ENCODE results near the gene CDH22.

CDH22 gene

GRCh38 chr20:46230801-46231282 lies 77.5 kb downstream of the CDH22 start:
- Histone ChIP-seq H3K27me3 (ENCODE audit: control insufficient read depth in 1 of 2, insufficient read depth in 2 of 2, low read length in 2 of 2) (peaks cover 0 to 2% of the 10 kb centered on the region in 2 donors), H3K4me1 (ENCODE audit: control insufficient read depth in 1 of 2, insufficient read depth in 2 of 2, low read length in 2 of 2) (no peaks in the 10 kb centered on the region), H3K9me3 (ENCODE audit: control insufficient read depth in 1 of 2, low read length in 2 of 2) (no peaks in the 10 kb centered on the region), H3K9ac (ENCODE audit: low read depth in 1 of 2, low read length in 2 of 2) (no peak overlapping the region), H3K27ac (ENCODE audit: low read depth, low read length) (no peak overlapping the region), H3K4me3 (ENCODE audit: low read depth in 1 of 2, low read length in 2 of 2) (no peak overlapping the region), H3K36me3 (ENCODE audit: control insufficient read depth in 1 of 2, insufficient read depth in 2 of 2, low read length in 2 of 2) (no peaks in the 10 kb centered on the region)

GRCh38 chr20:46230106-46230491 lies 78.2 kb downstream of the CDH22 start:
- no peaks in the 10 kb centered on the region for H3K36me3 ChIP-seq (ENCODE audit: control insufficient read depth in 1 of 2, insufficient read depth in 2 of 2, low read length in 2 of 2)
- H3K4me3 ChIP-seq (ENCODE audit: low read depth in 1 of 2, low read length in 2 of 2) = no peak overlapping the region
- H3K27ac ChIP-seq (ENCODE audit: low read depth, low read length) = no peak overlapping the region
- peaks cover 0 to 3% of the 10 kb centered on the region in 2 donors for H3K27me3 ChIP-seq (ENCODE audit: control insufficient read depth in 1 of 2, insufficient read depth in 2 of 2, low read length in 2 of 2)
- H3K4me1 ChIP-seq (ENCODE audit: control insufficient read depth in 1 of 2, insufficient read depth in 2 of 2, low read length in 2 of 2) = no peaks in the 10 kb centered on the region
- H3K9me3 ChIP-seq (ENCODE audit: control insufficient read depth in 1 of 2, low read length in 2 of 2) = no peaks in the 10 kb centered on the region
- no peak overlapping the region for H3K9ac ChIP-seq (ENCODE audit: low read depth in 1 of 2, low read length in 2 of 2)

GRCh38 chr20:46229478-46230105 lies 78.7 kb downstream of the CDH22 start:
- Histone ChIP-seq H3K4me3 (ENCODE audit: low read depth in 1 of 2, low read length in 2 of 2) (no peak overlapping the region), H3K4me1 (ENCODE audit: control insufficient read depth in 1 of 2, insufficient read depth in 2 of 2, low read length in 2 of 2) (no peaks in the 10 kb centered on the region), H3K27ac (ENCODE audit: low read depth, low read length) (no peak overlapping the region), H3K27me3 (ENCODE audit: control insufficient read depth in 1 of 2, insufficient read depth in 2 of 2, low read length in 2 of 2) (peaks cover 3% of the 10 kb centered on the region in 2 donors), H3K9ac (ENCODE audit: low read depth in 1 of 2, low read length in 2 of 2) (no peak overlapping the region), H3K36me3 (ENCODE audit: control insufficient read depth in 1 of 2, insufficient read depth in 2 of 2, low read length in 2 of 2) (no peaks in the 10 kb centered on the region), H3K9me3 (ENCODE audit: control insufficient read depth in 1 of 2, low read length in 2 of 2) (no peaks in the 10 kb centered on the region)

GRCh38 chr20:46228670-46229069 lies 79.6 kb downstream of the CDH22 start:
- H3K9me3 ChIP-seq (ENCODE audit: control insufficient read depth in 1 of 2, low read length in 2 of 2) = no peaks in the 10 kb centered on the region
- H3K27me3 ChIP-seq (ENCODE audit: control insufficient read depth in 1 of 2, insufficient read depth in 2 of 2, low read length in 2 of 2) = peaks cover 3 to 7% of the 10 kb centered on the region in 2 donors
- no peak overlapping the region for H3K4me3 ChIP-seq (ENCODE audit: low read depth in 1 of 2, low read length in 2 of 2)

GRCh38 chr20:46227272-46227767 lies 81.0 kb downstream of the CDH22 start:
- no peaks in the 10 kb centered on the region for H3K4me1 ChIP-seq (ENCODE audit: control insufficient read depth in 1 of 2, insufficient read depth in 2 of 2, low read length in 2 of 2)
- H3K4me3 ChIP-seq (ENCODE audit: low read depth in 1 of 2, low read length in 2 of 2) = no peak overlapping the region
- H3K9ac ChIP-seq (ENCODE audit: low read depth in 1 of 2, low read length in 2 of 2) = no peak overlapping the region
- H3K27me3 ChIP-seq (ENCODE audit: control insufficient read depth in 1 of 2, insufficient read depth in 2 of 2, low read length in 2 of 2) = peaks cover 3 to 7% of the 10 kb centered on the region in 2 donors
- H3K9me3 ChIP-seq (ENCODE audit: control insufficient read depth in 1 of 2, low read length in 2 of 2) = no peaks in the 10 kb centered on the region
- no peaks in the 10 kb centered on the region for H3K36me3 ChIP-seq (ENCODE audit: control insufficient read depth in 1 of 2, insufficient read depth in 2 of 2, low read length in 2 of 2)
- H3K27ac ChIP-seq (ENCODE audit: low read depth, low read length) = no peak overlapping the region

More at GRCh38 chr20:46228670-46229069, 79.6 kb downstream of the CDH22 start:
- Histone ChIP-seq H3K4me1 (ENCODE audit: control insufficient read depth in 1 of 2, insufficient read depth in 2 of 2, low read length in 2 of 2) (no peaks in the 10 kb centered on the region), H3K36me3 (ENCODE audit: control insufficient read depth in 1 of 2, insufficient read depth in 2 of 2, low read length in 2 of 2) (no peaks in the 10 kb centered on the region), H3K27ac (ENCODE audit: low read depth, low read length) (no peak overlapping the region), H3K9ac (ENCODE audit: low read depth in 1 of 2, low read length in 2 of 2) (no peak overlapping the region)

- H3K36me3 ChIP-seq (ENCODE audit: control insufficient read depth in 1 of 2, insufficient read depth in 2 of 2, low read length in 2 of 2) = no peaks in the 10 kb centered on the region
- no peaks in the 10 kb centered on the region for H3K4me1 ChIP-seq (ENCODE audit: control insufficient read depth in 1 of 2, insufficient read depth in 2 of 2, low read length in 2 of 2)
- H3K27ac ChIP-seq (ENCODE audit: low read depth, low read length) = no peak overlapping the region
- H3K9ac ChIP-seq (ENCODE audit: low read depth in 1 of 2, low read length in 2 of 2) = no peak overlapping the region
- no peaks in the 10 kb centered on the region for H3K9me3 ChIP-seq (ENCODE audit: control insufficient read depth in 1 of 2, low read length in 2 of 2)
- H3K27me3 ChIP-seq (ENCODE audit: control insufficient read depth in 1 of 2, insufficient read depth in 2 of 2, low read length in 2 of 2) = peaks cover 3 to 7% of the 10 kb centered on the region in 2 donors
- no peak overlapping the region for H3K4me3 ChIP-seq (ENCODE audit: low read depth in 1 of 2, low read length in 2 of 2)
These were observed 81.7 kb downstream of the CDH22 start for GRCh38 chr20:46226602-46227001.

GRCh38 chr20:46222521-46223007 lies 85.7 kb downstream of the CDH22 start:
- Histone ChIP-seq H3K4me3 (ENCODE audit: low read depth in 1 of 2, low read length in 2 of 2) (no peak overlapping the region), H3K9ac (ENCODE audit: low read depth in 1 of 2, low read length in 2 of 2) (no peak overlapping the region), H3K36me3 (ENCODE audit: control insufficient read depth in 1 of 2, insufficient read depth in 2 of 2, low read length in 2 of 2) (no peaks in the 10 kb centered on the region), H3K4me1 (ENCODE audit: control insufficient read depth in 1 of 2, insufficient read depth in 2 of 2, low read length in 2 of 2) (no peaks in the 10 kb centered on the region), H3K27me3 (ENCODE audit: control insufficient read depth in 1 of 2, insufficient read depth in 2 of 2, low read length in 2 of 2) (peaks cover 3 to 7% of the 10 kb centered on the region in 2 donors), H3K27ac (ENCODE audit: low read depth, low read length) (no peak overlapping the region), H3K9me3 (ENCODE audit: control insufficient read depth in 1 of 2, low read length in 2 of 2) (no peaks in the 10 kb centered on the region)

- peaks cover 3 to 7% of the 10 kb centered on the region in 2 donors for H3K27me3 ChIP-seq (ENCODE audit: control insufficient read depth in 1 of 2, insufficient read depth in 2 of 2, low read length in 2 of 2)
- H3K9me3 ChIP-seq (ENCODE audit: control insufficient read depth in 1 of 2, low read length in 2 of 2) = no peaks in the 10 kb centered on the region
- no peak overlapping the region for H3K4me3 ChIP-seq (ENCODE audit: low read depth in 1 of 2, low read length in 2 of 2)
- no peaks in the 10 kb centered on the region for H3K4me1 ChIP-seq (ENCODE audit: control insufficient read depth in 1 of 2, insufficient read depth in 2 of 2, low read length in 2 of 2)
- no peak overlapping the region for H3K27ac ChIP-seq (ENCODE audit: low read depth, low read length)
- no peak overlapping the region for H3K9ac ChIP-seq (ENCODE audit: low read depth in 1 of 2, low read length in 2 of 2)
- no peaks in the 10 kb centered on the region for H3K36me3 ChIP-seq (ENCODE audit: control insufficient read depth in 1 of 2, insufficient read depth in 2 of 2, low read length in 2 of 2)
These were observed 87.0 kb downstream of the CDH22 start for GRCh38 chr20:46221256-46221833.

- Histone ChIP-seq H3K4me3 (ENCODE audit: low read depth in 1 of 2, low read length in 2 of 2) (no peak overlapping the region), H3K4me1 (ENCODE audit: control insufficient read depth in 1 of 2, insufficient read depth in 2 of 2, low read length in 2 of 2) (no peaks in the 10 kb centered on the region), H3K9ac (ENCODE audit: low read depth in 1 of 2, low read length in 2 of 2) (no peak overlapping the region), H3K27me3 (ENCODE audit: control insufficient read depth in 1 of 2, insufficient read depth in 2 of 2, low read length in 2 of 2) (peaks cover 0 to 7% of the 10 kb centered on the region in 2 donors), H3K36me3 (ENCODE audit: control insufficient read depth in 1 of 2, insufficient read depth in 2 of 2, low read length in 2 of 2) (no peaks in the 10 kb centered on the region), H3K27ac (ENCODE audit: low read depth, low read length) (no peak overlapping the region), H3K9me3 (ENCODE audit: control insufficient read depth in 1 of 2, low read length in 2 of 2) (no peaks in the 10 kb centered on the region)
These were observed 87.7 kb downstream of the CDH22 start for GRCh38 chr20:46220455-46221207.

- H3K27me3 ChIP-seq (ENCODE audit: control insufficient read depth in 1 of 2, insufficient read depth in 2 of 2, low read length in 2 of 2) = peaks cover 0 to 7% of the 10 kb centered on the region in 2 donors
- no peaks in the 10 kb centered on the region for H3K36me3 ChIP-seq (ENCODE audit: control insufficient read depth in 1 of 2, insufficient read depth in 2 of 2, low read length in 2 of 2)
- H3K27ac ChIP-seq (ENCODE audit: low read depth, low read length) = no peak overlapping the region
- no peak overlapping the region for H3K9ac ChIP-seq (ENCODE audit: low read depth in 1 of 2, low read length in 2 of 2)
- no peaks in the 10 kb centered on the region for H3K9me3 ChIP-seq (ENCODE audit: control insufficient read depth in 1 of 2, low read length in 2 of 2)
- H3K4me1 ChIP-seq (ENCODE audit: control insufficient read depth in 1 of 2, insufficient read depth in 2 of 2, low read length in 2 of 2) = no peaks in the 10 kb centered on the region
- H3K4me3 ChIP-seq (ENCODE audit: low read depth in 1 of 2, low read length in 2 of 2) = no peak overlapping the region
These were observed 88.4 kb downstream of the CDH22 start for GRCh38 chr20:46219920-46220319.
